HepG2 (cell line): ENCODE data around the gene NIPAL1.

ENCODE experiments used
- ATF2 ChIP-seq: sonication (generic); formaldehyde crosslinking; IDR thresholded peaks from 2 replicates; pipeline ENCODE4 v1.4.0; 2020; ENCODE audit warnings: missing genetic modification reagents
- CTCF ChIP-seq: sonication (generic); formaldehyde crosslinking; IDR thresholded peaks from 2 replicates; pipeline ENCODE4 v1.5.0; 2020; ENCODE audit warnings: mild to moderate bottlenecking, missing genetic modification reagents, moderate library complexity
- ERF ChIP-seq: IDR thresholded peaks from 2 replicates; pipeline ENCODE4 v1.6.1; 2018; ENCODE audit warnings: missing biosample characterization, missing genetic modification reagents
- ETS1 ChIP-seq: sonication (generic); formaldehyde crosslinking; IDR thresholded peaks from 2 replicates; pipeline ENCODE4 v1.4.0; 2020; ENCODE audit warnings: missing genetic modification reagents
- HINFP ChIP-seq: sonication (generic); formaldehyde crosslinking; IDR thresholded peaks from 2 replicates; pipeline ENCODE4 v1.4.0; 2020; ENCODE audit warnings: low read depth, mild to moderate bottlenecking, missing genetic modification reagents
- NR2C2 ChIP-seq: sonication (generic); formaldehyde crosslinking; IDR thresholded peaks from 2 replicates; pipeline ENCODE4 v1.4.0; 2020; ENCODE audit warnings: missing genetic modification reagents, mild to moderate bottlenecking, moderate library complexity, borderline replicate concordance
- RFX5 ChIP-seq: IDR thresholded peaks from 2 replicates; pipeline ENCODE4 v1.6.1; 2011; ENCODE audit warnings: low read depth, low read length, improper control_type of control experiment
- SIN3A ChIP-seq: IDR thresholded peaks from 2 replicates; pipeline ENCODE4 v1.6.1; 2011; ENCODE audit warnings: low read depth, mild to moderate bottlenecking, control low read depth, low read length, borderline replicate concordance
- TBX2 ChIP-seq: sonication (generic); formaldehyde crosslinking; IDR thresholded peaks from 2 replicates; pipeline ENCODE4 v1.5.0; 2020; ENCODE audit warnings: missing genetic modification reagents, mild to moderate bottlenecking, borderline replicate concordance
- ZNF253 ChIP-seq: sonication (generic); formaldehyde crosslinking; IDR thresholded peaks from 2 replicates; pipeline ENCODE4 v1.8.0; 2022; ENCODE audit warnings: mild to moderate bottlenecking, missing genetic modification reagents, borderline replicate concordance
- ZNF256 ChIP-seq: sonication (generic); formaldehyde crosslinking; conservative IDR thresholded peaks from 2 replicates; pipeline ENCODE4 v1.4.0; 2020; ENCODE audit warnings: missing genetic modification reagents
- TF ChIP-seq, protein P1 (sequence below): sonication (generic); formaldehyde crosslinking; conservative IDR thresholded peaks from 2 replicates; pipeline ENCODE4 v1.4.0; 2020; ENCODE audit warnings: mild to moderate bottlenecking, missing genetic modification reagents, moderate library complexity

GRCh38 chr4:48033825-48034413 lies 17.3 kb downstream of the NIPAL1 start:
- TF ChIP-seq HINFP, result no peak
- no peak for TF ChIP-seq ZNF256 (CRISPR knock-in tag)
- no peak for TF ChIP-seq ERF (CRISPR knock-in tag)
- peak; percentile 55 for TF ChIP-seq CTCF (CRISPR knock-in tag)
- no peak for TF ChIP-seq NR2C2 (CRISPR knock-in tag)
- no peak for TF ChIP-seq ZNF253
- TF ChIP-seq RFX5, result no peak
- TF ChIP-seq TBX2 (CRISPR knock-in tag), result no peak
- no peak for TF ChIP-seq SIN3A
- no peak for TF ChIP-seq ATF2 (CRISPR knock-in tag)
- TF ChIP-seq ETS1 (CRISPR knock-in tag), result no peak
- TF ChIP-seq, protein P1, sequence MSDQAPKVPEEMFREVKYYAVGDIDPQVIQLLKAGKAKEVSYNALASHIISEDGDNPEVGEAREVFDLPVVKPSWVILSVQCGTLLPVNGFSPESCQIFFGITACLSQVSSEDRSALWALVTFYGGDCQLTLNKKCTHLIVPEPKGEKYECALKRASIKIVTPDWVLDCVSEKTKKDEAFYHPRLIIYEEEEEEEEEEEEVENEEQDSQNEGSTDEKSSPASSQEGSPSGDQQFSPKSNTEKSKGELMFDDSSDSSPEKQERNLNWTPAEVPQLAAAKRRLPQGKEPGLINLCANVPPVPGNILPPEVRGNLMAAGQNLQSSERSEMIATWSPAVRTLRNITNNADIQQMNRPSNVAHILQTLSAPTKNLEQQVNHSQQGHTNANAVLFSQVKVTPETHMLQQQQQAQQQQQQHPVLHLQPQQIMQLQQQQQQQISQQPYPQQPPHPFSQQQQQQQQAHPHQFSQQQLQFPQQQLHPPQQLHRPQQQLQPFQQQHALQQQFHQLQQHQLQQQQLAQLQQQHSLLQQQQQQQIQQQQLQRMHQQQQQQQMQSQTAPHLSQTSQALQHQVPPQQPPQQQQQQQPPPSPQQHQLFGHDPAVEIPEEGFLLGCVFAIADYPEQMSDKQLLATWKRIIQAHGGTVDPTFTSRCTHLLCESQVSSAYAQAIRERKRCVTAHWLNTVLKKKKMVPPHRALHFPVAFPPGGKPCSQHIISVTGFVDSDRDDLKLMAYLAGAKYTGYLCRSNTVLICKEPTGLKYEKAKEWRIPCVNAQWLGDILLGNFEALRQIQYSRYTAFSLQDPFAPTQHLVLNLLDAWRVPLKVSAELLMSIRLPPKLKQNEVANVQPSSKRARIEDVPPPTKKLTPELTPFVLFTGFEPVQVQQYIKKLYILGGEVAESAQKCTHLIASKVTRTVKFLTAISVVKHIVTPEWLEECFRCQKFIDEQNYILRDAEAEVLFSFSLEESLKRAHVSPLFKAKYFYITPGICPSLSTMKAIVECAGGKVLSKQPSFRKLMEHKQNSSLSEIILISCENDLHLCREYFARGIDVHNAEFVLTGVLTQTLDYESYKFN, result no peak
